Measurements from ENCODE around the gene TAF1C.

DNA sequence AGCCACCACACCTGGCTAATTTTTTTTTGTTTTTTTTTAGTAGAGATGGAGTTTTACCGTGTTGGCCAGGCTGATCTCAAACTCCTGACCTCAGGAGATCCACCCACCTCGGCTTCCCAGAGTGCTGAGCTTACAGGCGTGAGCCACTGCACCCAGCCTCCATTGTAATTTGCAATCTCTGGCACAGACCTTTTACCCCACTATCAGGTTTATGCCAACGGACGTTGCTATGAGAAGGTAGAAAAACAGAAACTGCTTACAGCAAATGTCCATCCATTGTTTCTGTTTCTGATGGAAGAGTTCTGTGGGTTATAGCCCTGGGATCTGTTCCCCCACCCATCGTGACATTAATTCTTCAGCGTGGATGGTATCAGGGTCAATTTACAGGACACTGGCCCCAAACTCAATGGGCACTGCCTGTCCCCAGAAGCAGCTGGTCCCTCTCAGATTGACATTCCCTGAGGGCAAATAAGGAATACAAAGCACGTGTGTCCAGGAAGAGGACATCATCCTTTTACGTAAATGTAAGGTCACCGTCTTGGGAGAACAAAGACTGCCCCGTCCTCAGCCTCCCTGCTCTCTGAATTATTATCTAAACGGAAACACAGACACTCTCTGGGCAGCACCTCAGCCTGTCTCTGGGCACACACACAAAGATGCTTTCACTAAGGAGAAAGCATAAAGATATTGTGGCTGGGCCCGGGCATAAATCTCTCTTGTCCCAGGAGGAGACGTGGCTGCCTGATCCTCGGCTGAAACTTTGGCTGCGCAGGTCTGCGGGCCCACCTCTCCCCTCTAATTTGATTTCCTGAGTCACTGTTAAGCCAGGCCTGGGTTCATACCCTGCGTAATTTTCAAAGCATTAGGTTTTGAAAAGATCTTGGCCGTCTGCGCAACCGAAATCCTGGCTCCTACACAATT, 47.7 kb upstream of the TAF1C start:
- TF ChIP-seq, protein P1, sequence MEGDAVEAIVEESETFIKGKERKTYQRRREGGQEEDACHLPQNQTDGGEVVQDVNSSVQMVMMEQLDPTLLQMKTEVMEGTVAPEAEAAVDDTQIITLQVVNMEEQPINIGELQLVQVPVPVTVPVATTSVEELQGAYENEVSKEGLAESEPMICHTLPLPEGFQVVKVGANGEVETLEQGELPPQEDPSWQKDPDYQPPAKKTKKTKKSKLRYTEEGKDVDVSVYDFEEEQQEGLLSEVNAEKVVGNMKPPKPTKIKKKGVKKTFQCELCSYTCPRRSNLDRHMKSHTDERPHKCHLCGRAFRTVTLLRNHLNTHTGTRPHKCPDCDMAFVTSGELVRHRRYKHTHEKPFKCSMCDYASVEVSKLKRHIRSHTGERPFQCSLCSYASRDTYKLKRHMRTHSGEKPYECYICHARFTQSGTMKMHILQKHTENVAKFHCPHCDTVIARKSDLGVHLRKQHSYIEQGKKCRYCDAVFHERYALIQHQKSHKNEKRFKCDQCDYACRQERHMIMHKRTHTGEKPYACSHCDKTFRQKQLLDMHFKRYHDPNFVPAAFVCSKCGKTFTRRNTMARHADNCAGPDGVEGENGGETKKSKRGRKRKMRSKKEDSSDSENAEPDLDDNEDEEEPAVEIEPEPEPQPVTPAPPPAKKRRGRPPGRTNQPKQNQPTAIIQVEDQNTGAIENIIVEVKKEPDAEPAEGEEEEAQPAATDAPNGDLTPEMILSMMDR (IDR thresholded peaks at IDR 0.05; ENCODE audit: low read length), result no peak
- TF ChIP-seq EZH2phosphoT487 (IDR thresholded peaks at IDR 0.05; ENCODE audit: low read length), result no peak
